22Rv1 (cell line): ENCODE results near the gene PLCH2.

Source experiments
- H3K27ac ChIP-seq: fragments of 450-650 bp; 2 replicates; pipeline ENCODE4 v1.5.1; 2017
- ZFX ChIP-seq: fragments of 450-650 bp; IDR thresholded peaks from 2 replicates; pipeline ENCODE4 v1.6.1; 2017; ENCODE audit warnings: antibody characterized with exemption, borderline replicate concordance
- TF ChIP-seq, protein P1 (sequence below): fragments of 450-650 bp; IDR thresholded peaks from 2 replicates; pipeline ENCODE4 v1.5.1; 2017; ENCODE audit warnings: mild to moderate bottlenecking

Gene PLCH2

DNA sequence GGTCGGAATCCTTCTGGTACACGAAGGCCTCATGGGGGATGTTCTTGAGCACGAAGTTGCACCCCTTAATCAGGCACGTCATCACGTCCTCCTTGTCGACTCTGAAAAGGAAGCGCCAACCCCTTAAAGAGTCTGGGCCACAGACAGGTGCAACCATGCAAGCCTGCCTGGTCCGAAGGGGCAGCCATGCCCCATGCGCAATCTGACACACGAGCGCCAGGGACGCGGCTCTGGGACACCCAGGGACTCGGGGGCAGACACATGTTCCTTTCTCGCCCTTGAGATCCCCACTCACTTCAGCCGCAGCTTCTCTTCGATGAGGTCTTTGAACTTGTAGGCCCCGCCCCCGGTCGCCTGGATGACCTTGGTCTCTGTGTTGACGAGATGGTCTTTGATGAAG is 44.7 kb downstream of the PLCH2 start:
- H3K27ac ChIP-seq: no peak overlapping the region
- TF ChIP-seq ZFX: no peak
- TF ChIP-seq, protein P1, sequence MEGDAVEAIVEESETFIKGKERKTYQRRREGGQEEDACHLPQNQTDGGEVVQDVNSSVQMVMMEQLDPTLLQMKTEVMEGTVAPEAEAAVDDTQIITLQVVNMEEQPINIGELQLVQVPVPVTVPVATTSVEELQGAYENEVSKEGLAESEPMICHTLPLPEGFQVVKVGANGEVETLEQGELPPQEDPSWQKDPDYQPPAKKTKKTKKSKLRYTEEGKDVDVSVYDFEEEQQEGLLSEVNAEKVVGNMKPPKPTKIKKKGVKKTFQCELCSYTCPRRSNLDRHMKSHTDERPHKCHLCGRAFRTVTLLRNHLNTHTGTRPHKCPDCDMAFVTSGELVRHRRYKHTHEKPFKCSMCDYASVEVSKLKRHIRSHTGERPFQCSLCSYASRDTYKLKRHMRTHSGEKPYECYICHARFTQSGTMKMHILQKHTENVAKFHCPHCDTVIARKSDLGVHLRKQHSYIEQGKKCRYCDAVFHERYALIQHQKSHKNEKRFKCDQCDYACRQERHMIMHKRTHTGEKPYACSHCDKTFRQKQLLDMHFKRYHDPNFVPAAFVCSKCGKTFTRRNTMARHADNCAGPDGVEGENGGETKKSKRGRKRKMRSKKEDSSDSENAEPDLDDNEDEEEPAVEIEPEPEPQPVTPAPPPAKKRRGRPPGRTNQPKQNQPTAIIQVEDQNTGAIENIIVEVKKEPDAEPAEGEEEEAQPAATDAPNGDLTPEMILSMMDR: no peak

GRCh38 chr1:2522230-2522629 is 46.1 kb downstream of the PLCH2 start:
- TF ChIP-seq, protein P1: no peak
- TF ChIP-seq ZFX: no peak
- no peak overlapping the region for H3K27ac ChIP-seq

GRCh38 chr1:2523191-2523890 is 47.3 kb downstream of the PLCH2 start:
- H3K27ac ChIP-seq: no peak overlapping the region
- TF ChIP-seq, protein P1: no peak
- TF ChIP-seq ZFX: no peak

DNA sequence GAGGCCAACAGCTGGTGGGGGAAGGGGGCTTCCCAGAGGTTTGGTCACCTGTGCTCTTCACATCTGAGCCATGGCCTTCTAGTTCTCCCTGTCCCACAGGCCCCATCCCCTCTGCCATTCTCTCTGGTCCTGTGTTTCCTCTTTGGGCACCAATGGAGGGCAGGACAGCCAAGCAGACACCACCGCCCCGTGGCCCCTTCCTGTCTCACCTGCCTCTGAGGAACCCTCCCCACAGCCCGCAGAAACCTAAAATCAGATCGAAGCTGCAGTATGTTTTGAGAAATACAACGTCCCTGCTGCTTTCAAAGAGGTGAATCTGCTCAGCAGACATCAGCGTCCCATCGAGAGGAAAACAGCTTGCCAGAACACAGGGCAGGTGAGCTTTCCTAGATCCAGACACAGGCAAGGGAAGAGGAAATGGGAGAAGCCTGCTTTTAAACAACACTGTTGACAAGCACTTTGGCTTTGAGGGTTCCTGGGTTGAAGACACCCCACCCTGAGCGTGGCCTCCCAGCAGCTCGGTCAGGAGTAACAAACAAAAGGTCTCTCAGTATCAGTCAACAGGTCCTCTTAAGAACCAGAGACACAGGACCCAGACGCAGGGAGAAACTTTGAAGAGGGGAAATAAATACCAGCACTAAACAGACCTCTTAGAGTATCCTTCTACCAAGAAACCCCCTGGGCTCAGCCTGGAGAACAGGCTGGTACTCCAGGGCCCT is 48.0 kb downstream of the PLCH2 start:
- TF ChIP-seq ZFX: no peak
- TF ChIP-seq, protein P1: no peak
- H3K27ac ChIP-seq: no peak overlapping the region

DNA sequence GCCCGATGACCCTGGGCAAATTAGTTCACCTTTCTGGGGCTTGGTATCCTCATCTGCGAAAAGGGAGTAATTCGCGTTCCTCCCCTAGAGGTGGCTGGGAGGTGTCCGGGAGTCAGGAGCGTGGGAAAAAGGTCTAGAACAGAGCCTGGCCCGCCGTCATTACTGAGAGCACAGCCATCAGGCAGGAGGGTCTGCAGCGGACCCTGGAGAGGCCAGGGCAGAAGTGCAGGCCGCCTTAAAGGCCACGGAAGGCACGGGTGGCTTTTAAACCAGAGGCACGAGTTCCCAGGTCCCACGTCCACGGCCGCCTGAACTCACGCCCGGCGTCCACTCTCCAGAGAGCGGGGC is 49.5 kb downstream of the PLCH2 start:
- H3K27ac ChIP-seq: peak overlapping the region; percentile 74
- TF ChIP-seq ZFX: no peak
- TF ChIP-seq, protein P1: no peak

- TF ChIP-seq, protein P1: no peak
- TF ChIP-seq ZFX: no peak
- peak within 1 kb of the TSS; percentile 74 for H3K27ac ChIP-seq
These were observed 50.1 kb downstream of the PLCH2 start, which contains the start of gene PANK4 for GRCh38 chr1:2525920-2526823. Gene PANK4 (minus strand): TSS chr1:2526596. CDS start chr1:2526587, 9 bp downstream.
